GM21619 (cell line): ENCODE measurements around the gene CPHXL.

Source experiments
- ATAC-seq: cut with Tn5 transposase; IDR thresholded peaks from one replicate; pipeline ENCODE4 v1.9.1; 2021; ENCODE audit not compliant: unreplicated experiment

CPHXL gene

DNA sequence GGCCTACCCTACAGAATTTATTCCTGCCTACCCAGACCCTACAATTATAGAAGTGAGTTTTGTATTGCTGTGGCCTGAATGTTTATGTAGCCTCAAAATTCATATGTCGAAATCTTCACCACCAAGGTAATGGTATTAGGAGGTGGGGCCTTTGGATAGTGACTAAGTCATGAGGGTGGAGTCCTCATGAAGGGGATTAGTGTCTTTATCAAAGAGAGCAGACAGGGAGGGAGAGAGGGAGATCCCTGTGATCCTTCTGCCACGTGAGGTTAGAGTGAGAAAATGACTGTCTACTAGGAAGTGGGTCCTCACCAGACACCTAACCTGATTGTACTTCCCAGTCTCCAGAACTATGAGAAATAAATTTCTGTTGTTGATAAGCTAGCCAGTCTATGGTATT, 24.0 kb downstream of the CPHXL start:
- no peak for ATAC-seq

DNA sequence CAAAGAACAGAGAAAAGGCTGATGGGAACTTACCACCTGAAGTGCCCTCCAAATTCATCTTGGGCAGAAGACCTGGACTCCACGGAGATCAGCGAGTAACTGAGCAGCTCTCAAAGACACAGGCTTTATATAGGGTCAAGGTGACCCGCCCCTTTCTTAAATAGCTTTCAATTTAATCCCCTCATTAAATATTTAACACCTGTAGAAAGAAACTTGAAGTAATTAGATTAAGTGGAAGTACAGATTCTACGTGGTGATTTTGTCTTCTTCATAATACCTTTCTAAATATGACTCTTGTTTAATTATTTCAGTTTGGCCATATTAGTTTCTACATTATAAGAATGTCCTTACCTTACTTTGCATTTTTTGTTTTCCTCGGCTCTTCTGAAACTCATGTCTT, 24.9 kb downstream of the CPHXL start, which contains the start of gene DUXB:
Gene DUXB, minus strand, starts transcription at position 101 of the 400 bp plus-strand sequence. Its CDS starts 43 bp downstream, at position 58.
- ATAC-seq, result no peak

DNA sequence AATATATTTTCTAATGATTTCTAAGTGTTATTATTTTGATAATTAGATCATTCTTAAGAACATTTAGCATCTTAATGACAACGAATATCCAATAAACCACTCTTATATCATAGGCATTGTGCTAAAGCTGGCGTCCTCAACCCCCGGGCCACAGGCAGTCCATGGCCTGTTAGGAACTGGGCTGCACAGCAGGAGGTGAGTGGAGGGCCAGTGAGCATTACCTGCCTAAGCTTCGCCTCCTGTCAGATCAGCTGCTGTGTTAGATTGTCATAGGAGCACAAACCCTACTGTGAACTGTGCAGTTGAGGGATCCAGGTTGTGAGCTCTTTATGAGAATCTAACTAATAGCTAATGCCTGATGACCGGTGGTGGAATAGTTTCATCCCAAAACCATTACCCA, 28.7 kb downstream of the CPHXL start:
- ATAC-seq, result no peak

DNA sequence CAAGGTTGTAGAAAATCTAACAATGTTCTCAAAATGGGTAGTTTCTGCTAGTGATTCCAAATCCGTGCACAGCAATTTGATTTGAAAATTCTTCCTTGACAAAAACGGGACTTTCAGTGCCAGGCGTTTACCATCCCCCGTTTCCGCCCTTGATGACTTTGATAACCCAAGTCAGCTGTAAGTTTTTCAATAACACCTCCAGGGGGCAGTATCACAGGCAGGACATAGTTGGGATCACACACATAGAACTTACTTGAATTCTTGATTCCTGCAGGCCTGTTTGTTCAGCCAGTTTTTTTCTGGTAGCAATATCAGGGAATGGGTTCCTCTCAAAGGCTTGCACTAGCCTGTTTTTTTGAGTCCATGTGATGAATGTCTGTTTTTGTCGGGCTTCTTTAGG, 30.6 kb downstream of the CPHXL start:
- no peak for ATAC-seq

DNA sequence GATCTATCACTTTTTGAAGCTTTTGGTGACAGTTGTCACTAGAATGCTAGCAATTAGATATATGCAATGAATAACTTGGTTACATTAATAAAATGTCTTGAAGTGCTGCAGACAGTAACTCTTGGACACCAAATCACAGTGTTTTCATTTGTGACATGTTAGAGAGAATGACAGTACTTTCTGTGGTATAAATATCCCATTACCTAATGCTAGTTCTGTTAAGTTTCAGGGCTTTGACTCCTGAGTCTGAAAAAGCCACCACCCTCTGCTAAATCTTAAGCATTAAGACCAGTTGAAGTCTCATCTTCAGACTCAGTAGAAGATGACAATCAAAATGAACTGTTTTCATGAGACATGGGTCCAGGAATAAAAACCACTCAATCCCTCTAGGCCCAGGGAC, 38.9 kb downstream of the CPHXL start:
- ATAC-seq, result no peak

DNA sequence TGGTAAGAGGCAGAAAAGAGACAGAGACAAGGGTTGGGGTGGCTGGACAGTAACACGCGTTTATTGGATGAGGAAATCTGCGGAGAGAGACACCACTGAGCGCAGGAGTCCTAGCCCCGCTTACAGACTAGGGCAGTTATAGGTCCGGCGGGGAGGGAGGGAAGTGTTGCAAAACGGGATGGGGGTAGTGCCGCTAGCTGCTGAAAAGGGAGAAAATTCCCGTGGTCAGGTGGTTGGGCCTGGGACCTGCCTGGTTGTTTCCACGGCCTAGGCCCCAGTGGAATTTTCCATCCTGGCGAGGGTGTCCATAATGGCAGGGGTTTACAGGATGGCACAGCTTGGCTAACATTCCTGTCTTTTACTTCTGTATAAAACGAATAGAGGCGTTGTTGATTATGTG, 44.0 kb downstream of the CPHXL start:
- no peak for ATAC-seq

DNA sequence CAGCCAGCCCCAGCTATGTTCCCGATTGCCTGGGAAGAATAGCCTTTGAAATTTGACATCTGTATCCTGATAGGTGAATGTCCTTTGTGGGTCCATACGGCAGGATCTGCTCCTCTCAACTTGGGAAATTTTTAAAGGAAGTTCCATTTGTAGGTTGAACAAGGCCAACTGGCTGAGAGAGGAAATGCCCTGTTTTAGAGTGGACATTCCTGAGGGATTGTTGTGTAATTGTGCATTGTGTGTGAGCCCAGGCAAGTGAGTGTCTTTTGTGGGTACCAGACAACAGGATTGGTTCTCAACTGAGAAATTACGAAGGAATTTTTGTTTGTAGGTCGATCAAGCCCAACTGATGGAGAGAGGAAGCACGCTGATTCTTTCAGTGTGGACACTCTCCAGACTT, 46.9 kb downstream of the CPHXL start:
- no peak for ATAC-seq

DNA sequence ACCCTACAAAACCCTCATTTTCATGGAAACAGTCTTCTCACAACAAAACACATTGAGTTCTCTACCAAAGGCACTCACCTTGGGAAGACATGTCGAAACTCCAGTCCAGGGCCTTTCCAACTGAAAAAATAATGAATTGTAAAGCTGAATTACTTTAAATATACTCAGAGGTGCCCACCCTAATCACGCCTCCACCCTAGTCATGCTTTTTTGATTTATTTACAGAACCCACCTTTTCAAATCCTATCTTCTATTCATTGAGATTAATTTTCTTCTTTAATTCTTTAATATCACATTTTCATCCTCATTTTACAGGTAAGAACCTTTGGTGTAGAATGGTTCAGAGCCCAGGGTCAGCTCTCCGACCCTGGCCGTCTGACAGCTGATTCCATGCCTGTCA, 49.4 kb downstream of the CPHXL start, which contains the start of gene CPHXL2:
Gene CPHXL2, minus strand, starts transcription at position 101 of the 400 bp plus-strand sequence. Its CDS starts 10 bp downstream, at position 91.
- no peak for ATAC-seq

DNA sequence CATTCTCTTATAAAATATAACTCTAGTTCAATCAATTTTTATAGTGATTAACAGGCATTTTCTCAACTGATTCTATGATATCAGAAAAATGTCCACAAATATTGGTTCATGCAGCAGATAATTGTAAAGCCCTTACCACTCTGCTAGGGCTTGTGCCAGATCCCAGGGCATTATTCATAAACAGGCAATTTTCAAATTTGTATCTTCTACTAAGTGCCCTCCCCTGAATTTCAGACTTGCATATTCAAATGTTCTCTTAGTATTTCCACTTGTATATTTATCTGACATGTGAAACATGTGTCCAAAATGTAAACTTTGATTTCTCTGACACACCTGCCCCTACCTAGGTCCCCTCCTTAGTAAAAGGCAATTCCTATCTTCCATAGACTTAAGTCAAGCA, 58.8 kb downstream of the CPHXL start:
- no peak for ATAC-seq
